ENCODE data around the gene KCNMB4.

KCNMB4 gene

GRCh38 chr12:70448371-70448770 lies 82.3 kb downstream of the KCNMB4 start:
- DNase-seq, result no peak

- DNase-seq, result no peak
These were observed 83.1 kb downstream of the KCNMB4 start for GRCh38 chr12:70449074-70449752.

- no peak for DNase-seq
These were observed 83.8 kb downstream of the KCNMB4 start for GRCh38 chr12:70449753-70450341.

- DNase-seq, result no peak
These were observed 85.4 kb downstream of the KCNMB4 start for GRCh38 chr12:70451528-70451927.

- DNase-seq, result no peak
These were observed 90.9 kb downstream of the KCNMB4 start for GRCh38 chr12:70456953-70457352.

- no peak for DNase-seq
These were observed 93.7 kb downstream of the KCNMB4 start for GRCh38 chr12:70459786-70460185.

- no peak for DNase-seq
These were observed 97.9 kb downstream of the KCNMB4 start for GRCh38 chr12:70463997-70464396.

- no peak for DNase-seq
These were observed 100.7 kb downstream of the KCNMB4 start for GRCh38 chr12:70466753-70467152.

- DNase-seq, result no peak
These were observed 101.4 kb downstream of the KCNMB4 start for GRCh38 chr12:70467476-70467875.

GRCh38 chr12:70467918-70468733 lies 102.0 kb downstream of the KCNMB4 start:
- no peak for DNase-seq

GRCh38 chr12:70468741-70469140 lies 102.7 kb downstream of the KCNMB4 start:
- no peak for DNase-seq

- no peak for DNase-seq
These were observed 103.2 kb downstream of the KCNMB4 start for GRCh38 chr12:70469221-70469820.

GRCh38 chr12:70482764-70483163 lies 116.7 kb downstream of the KCNMB4 start:
- no peak for DNase-seq
